ENCODE measurements around the gene TTLL11. TPM values are rescaled to one million over a fixed set of nuclear protein-coding genes. Genes with fewer than 3 reads are reported as not detected.

Gene TTLL11
- total RNA-seq, 1 donor from 2014 or later, result 6.9 TPM

GRCh38 chr9:121945849-121946248 is 147.3 kb downstream of the TTLL11 start:
- no peaks in the 10 kb centered on the region for H3K79me2 ChIP-seq (ENCODE audit: insufficient read depth, low read length)
- H3K4me3 Mint-ChIP-seq (ENCODE audit: unreplicated experiment), result no peak overlapping the region
- H3K4me2 ChIP-seq (ENCODE audit: low read length), result peak overlapping the region; percentile 3
- no peaks in the 10 kb centered on the region for H3K27me3 ChIP-seq (ENCODE audit: insufficient read depth, low read length)
- no peak overlapping the region for H3K9ac ChIP-seq (ENCODE audit: low read length)
- no peak for DNase-seq (ENCODE audit: low read depth)
- H3K4me1 ChIP-seq (ENCODE audit: insufficient read depth, low read length), result peaks cover 22% of the 10 kb centered on the region
- TF ChIP-seq CTCF (IDR thresholded peaks at IDR 0.05; ENCODE audit: insufficient read depth, low read depth, low read length), result no peak
- no peak for TF ChIP-seq EZH2 (IDR thresholded peaks at IDR 0.05; ENCODE audit: insufficient read depth, low read length)
- no peaks in the 10 kb centered on the region for H3K36me3 Mint-ChIP-seq (ENCODE audit: low read depth, unreplicated experiment)
- no peaks in the 10 kb centered on the region for H4K20me1 ChIP-seq (ENCODE audit: insufficient read depth, low read length)
- peaks cover 5% of the 10 kb centered on the region for H3K4me1 Mint-ChIP-seq (ENCODE audit: low read depth, unreplicated experiment)
- peaks cover 30% of the 10 kb centered on the region for H3K27me3 Mint-ChIP-seq (ENCODE audit: low read depth, unreplicated experiment)
- FAIRE-seq, result no peak
- H3K9me3 ChIP-seq (ENCODE audit: insufficient read depth, low read depth, low read length), result no peaks in the 10 kb centered on the region
- no peak overlapping the region for H3K27ac Mint-ChIP-seq (ENCODE audit: unreplicated experiment)
- H3K27ac ChIP-seq (ENCODE audit: low read depth, low read length), result no peak overlapping the region
- peaks cover 2% of the 10 kb centered on the region for H3K9me3 Mint-ChIP-seq (ENCODE audit: unreplicated experiment)
- no peak overlapping the region for H2AFZ ChIP-seq (ENCODE audit: low read depth, low read length)
- no peaks in the 10 kb centered on the region for H3K36me3 ChIP-seq (ENCODE audit: insufficient read depth, low read length)
- no peak overlapping the region for H3K4me3 ChIP-seq (ENCODE audit: insufficient read depth, low read depth, low read length)

- DNase-seq (ENCODE audit: low read depth) (no peak), FAIRE-seq (no peak)
- peaks cover 5% of the 10 kb centered on the region for H3K4me1 Mint-ChIP-seq (ENCODE audit: low read depth, unreplicated experiment)
- H3K9me3 Mint-ChIP-seq (ENCODE audit: unreplicated experiment), result peaks cover 2% of the 10 kb centered on the region
- no peak for TF ChIP-seq EZH2 (IDR thresholded peaks at IDR 0.05; ENCODE audit: insufficient read depth, low read length)
- TF ChIP-seq CTCF (IDR thresholded peaks at IDR 0.05; ENCODE audit: insufficient read depth, low read depth, low read length), result no peak
- Histone ChIP-seq H3K4me3 (ENCODE audit: insufficient read depth, low read depth, low read length) (no peak overlapping the region), H3K79me2 (ENCODE audit: insufficient read depth, low read length) (no peaks in the 10 kb centered on the region), H3K9me3 (ENCODE audit: insufficient read depth, low read depth, low read length) (no peaks in the 10 kb centered on the region), H3K27ac (ENCODE audit: low read depth, low read length) (no peak overlapping the region), H3K4me2 (ENCODE audit: low read length) (peak overlapping the region; percentile 3), H3K36me3 (ENCODE audit: insufficient read depth, low read length) (no peaks in the 10 kb centered on the region), H4K20me1 (ENCODE audit: insufficient read depth, low read length) (no peaks in the 10 kb centered on the region), H3K27me3 (ENCODE audit: insufficient read depth, low read length) (no peaks in the 10 kb centered on the region), H2AFZ (ENCODE audit: low read depth, low read length) (no peak overlapping the region), H3K4me1 (ENCODE audit: insufficient read depth, low read length) (peaks cover 22% of the 10 kb centered on the region), H3K9ac (ENCODE audit: low read length) (no peak overlapping the region)
- no peak overlapping the region for H3K4me3 Mint-ChIP-seq (ENCODE audit: unreplicated experiment)
- H3K27ac Mint-ChIP-seq (ENCODE audit: unreplicated experiment), result no peak overlapping the region
- H3K27me3 Mint-ChIP-seq (ENCODE audit: low read depth, unreplicated experiment), result peaks cover 24% of the 10 kb centered on the region
- H3K36me3 Mint-ChIP-seq (ENCODE audit: low read depth, unreplicated experiment), result no peaks in the 10 kb centered on the region
Observed at GRCh38 chr9:121945281-121945680, 147.8 kb downstream of the TTLL11 start.

- Mint-ChIP-seq H3K4me3 (ENCODE audit: unreplicated experiment) (no peak overlapping the region), H3K27me3 (ENCODE audit: low read depth, unreplicated experiment) (peaks cover 21% of the 10 kb centered on the region), H3K36me3 (ENCODE audit: low read depth, unreplicated experiment) (no peaks in the 10 kb centered on the region), H3K4me1 (ENCODE audit: low read depth, unreplicated experiment) (peaks cover 5% of the 10 kb centered on the region), H3K9me3 (ENCODE audit: unreplicated experiment) (peaks cover 2% of the 10 kb centered on the region), H3K27ac (ENCODE audit: unreplicated experiment) (no peak overlapping the region)
- no peaks in the 10 kb centered on the region for H3K79me2 ChIP-seq (ENCODE audit: insufficient read depth, low read length)
- FAIRE-seq (peak; percentile 39), DNase-seq (ENCODE audit: low read depth) (peak; percentile 56)
- H4K20me1 ChIP-seq (ENCODE audit: insufficient read depth, low read length), result no peaks in the 10 kb centered on the region
- H3K4me2 ChIP-seq (ENCODE audit: low read length), result peak overlapping the region; percentile 1
- H3K4me1 ChIP-seq (ENCODE audit: insufficient read depth, low read length), result peaks cover 22% of the 10 kb centered on the region
- H3K4me3 ChIP-seq (ENCODE audit: insufficient read depth, low read depth, low read length), result no peak overlapping the region
- H3K27ac ChIP-seq (ENCODE audit: low read depth, low read length), result peak overlapping the region; percentile 26
- no peak for TF ChIP-seq EZH2 (IDR thresholded peaks at IDR 0.05; ENCODE audit: insufficient read depth, low read length)
- TF ChIP-seq CTCF (IDR thresholded peaks at IDR 0.05; ENCODE audit: insufficient read depth, low read depth, low read length), result no peak
- H3K27me3 ChIP-seq (ENCODE audit: insufficient read depth, low read length), result no peaks in the 10 kb centered on the region
- H2AFZ ChIP-seq (ENCODE audit: low read depth, low read length), result no peak overlapping the region
- no peaks in the 10 kb centered on the region for H3K9me3 ChIP-seq (ENCODE audit: insufficient read depth, low read depth, low read length)
- H3K9ac ChIP-seq (ENCODE audit: low read length), result no peak overlapping the region
- no peaks in the 10 kb centered on the region for H3K36me3 ChIP-seq (ENCODE audit: insufficient read depth, low read length)
Observed at GRCh38 chr9:121944711-121945191, 148.4 kb downstream of the TTLL11 start.
